Measurements from ENCODE around the gene LRP1B.
"Not testable (repeated sequence)": the region's sequence is repeated elsewhere in the genome, so short reads cannot be mapped to it uniquely, and the experiment has no call there.

Gene LRP1B

DNA sequence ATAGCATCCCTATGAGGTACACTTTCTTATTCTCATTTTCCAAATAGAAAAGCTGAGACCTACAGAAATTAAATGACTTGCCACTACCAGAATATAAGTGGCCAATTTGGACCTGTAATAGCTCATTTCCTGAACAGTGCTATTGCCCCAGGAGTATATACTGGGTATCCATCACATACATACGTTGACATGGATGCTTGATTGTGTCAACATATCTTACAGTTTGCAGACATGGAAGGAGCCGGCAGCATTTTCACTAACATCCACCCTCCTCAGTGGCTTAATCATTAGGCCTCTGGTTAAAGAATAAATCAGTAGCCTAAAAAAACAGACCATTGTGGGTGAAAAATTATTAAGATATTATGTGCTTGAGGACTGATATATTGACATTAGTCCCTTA is 829.3 kb downstream of the LRP1B start:
- peak; percentile 1 for DNase-seq (ENCODE audit: low spot score)

DNA sequence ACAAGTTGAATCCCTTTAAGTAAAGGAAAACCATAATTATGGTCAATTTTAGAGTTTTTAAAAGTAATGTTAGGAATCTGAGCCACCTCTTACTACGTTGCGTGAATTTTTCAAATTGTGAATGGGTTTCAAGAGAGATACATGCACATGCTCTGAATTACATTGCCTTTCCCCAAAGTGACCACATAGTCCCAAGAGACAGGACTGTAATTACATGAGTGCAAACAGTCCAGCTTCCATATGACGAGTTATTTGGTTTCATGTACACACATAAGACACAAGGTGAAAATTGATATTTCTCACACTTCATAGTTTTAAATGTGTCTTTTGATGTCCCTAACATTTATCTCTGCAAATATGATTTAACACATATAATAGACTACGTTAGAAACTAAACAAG is 850.8 kb downstream of the LRP1B start:
- no peak for DNase-seq (ENCODE audit: low spot score)

DNA sequence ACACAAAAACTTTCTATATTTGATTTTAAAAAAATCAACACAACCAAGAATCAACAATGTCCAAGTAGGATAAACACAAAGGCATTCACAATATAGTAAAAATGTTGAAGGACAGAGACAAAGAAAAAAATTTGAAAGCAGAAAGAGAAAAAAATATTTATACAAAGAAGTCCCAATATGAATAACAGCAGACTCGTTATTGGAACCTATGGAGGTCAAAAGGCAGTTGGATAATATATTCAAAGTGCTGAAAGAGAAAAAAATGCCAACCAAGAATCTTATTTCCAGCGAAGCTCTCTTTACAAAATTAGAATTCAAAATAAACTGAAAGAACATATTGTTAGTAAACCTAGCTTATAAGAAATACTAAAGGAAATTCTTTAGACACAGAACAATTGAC is 859.5 kb downstream of the LRP1B start:
- no peak for DNase-seq (ENCODE audit: low spot score)

DNA sequence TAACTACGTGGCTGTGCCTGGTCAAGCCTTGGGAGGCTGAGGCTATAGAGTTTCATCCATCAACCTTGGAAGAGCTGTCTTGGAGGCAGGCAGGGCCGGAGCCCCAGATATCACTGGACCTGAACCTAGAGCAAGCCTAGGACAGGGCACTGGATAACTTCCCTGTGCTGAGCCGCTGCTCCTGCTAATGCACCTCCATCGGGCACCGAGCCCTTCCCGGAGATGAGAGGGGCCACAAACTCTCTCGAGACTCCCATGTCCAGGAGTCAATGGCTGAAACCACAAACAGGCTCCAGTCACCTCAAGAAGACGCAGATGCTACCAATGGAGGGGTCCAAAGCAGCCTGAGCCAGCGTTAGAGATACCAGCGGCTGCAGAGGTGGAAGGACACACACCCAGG is 866.0 kb downstream of the LRP1B start:
- DNase-seq (ENCODE audit: low spot score), result no peak

DNA sequence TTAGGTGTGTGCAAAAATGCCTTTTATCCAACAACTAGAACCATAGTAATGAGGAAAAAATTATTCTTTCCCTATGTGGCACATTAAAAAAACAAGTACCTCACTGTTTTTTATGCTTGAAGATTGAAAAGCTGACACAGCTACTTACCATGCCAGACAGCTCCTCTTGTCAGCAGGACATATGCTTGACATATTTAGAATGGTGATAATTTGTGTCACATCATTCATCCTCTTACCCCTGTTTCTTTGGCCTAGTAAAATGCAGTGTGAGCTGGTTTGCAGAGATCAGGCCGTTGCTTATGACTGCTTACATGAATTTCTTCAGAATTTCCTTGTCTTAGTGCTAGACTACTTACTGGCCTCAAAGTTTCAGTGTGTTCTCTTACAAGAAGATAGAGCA is 869.9 kb downstream of the LRP1B start:
- DNase-seq (ENCODE audit: low spot score), result no peak

DNA sequence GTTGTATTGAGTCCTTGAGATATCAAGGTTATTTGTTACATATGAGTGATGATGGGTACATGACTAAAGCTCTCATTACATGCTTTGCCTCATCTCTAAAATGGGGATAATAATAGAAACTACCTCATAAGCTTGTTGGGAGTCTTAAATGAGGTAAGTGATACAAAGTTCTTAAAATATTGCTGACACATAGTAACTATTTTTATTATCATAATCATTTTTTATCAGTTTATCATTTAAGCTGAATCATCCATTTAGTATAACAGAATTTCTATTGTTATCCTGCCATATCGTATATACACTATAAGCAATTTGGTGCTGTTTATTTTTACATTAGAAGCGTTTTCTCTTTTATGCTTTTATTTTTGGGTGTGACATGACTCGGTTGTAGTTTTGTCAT is 871.1 kb downstream of the LRP1B start:
- no peak for DNase-seq (ENCODE audit: low spot score)

DNA sequence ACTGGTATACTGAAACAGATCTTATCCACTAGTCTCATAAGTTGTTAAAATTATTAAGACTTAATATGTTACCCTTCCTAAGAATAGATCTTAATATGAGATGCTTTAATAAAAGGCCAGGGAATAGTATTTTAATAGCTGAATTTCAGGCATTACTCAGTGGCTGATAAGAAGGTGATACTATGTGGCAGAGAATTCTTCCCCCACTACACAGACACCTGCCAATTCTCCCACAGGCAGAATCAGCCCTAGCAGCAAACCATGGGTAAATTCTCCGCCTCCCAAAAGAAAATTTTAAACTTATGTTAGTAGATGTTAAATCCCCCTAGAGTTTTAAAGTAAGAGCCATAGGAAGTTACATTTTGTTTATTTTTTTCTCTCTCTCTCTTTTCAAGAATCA is 888.8 kb downstream of the LRP1B start:
- DNase-seq (ENCODE audit: low spot score), result no peak

DNA sequence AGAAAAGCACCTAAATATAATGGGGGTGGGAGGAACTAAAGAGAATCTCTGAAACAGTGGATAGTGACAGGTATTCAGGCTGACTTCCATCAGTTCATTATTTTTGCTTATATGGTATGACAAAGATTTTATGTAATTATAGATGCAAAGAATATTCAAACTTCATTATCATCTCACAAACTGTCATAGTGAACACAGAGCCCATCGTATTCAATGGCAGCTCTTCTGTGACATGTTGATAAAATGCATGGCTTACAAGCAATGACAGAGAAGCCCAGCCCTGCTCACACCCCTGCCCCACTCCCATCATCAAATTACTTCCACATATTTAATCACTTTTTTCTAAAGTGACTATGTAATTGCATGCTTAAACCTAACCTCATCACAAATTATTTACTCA is 904.3 kb downstream of the LRP1B start:
- DNase-seq (ENCODE audit: low spot score), result no peak

DNA sequence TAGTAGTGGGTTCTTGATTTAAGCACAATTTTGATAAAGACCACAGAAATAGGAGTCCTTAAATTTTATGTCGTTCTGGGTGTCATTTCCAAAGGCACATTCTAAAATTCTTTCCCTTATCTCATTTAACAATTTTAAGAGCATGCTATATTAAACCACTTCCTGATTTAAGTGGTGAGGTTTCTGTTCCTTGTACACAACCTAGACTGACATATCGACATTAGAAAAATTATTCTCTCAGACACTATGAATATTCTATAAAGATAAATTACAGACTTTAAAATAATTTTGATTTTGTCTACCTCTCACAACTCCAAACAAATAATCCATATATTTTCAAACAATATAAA is 923.8 kb downstream of the LRP1B start:
- DNase-seq (ENCODE audit: low spot score), result no peak

DNA sequence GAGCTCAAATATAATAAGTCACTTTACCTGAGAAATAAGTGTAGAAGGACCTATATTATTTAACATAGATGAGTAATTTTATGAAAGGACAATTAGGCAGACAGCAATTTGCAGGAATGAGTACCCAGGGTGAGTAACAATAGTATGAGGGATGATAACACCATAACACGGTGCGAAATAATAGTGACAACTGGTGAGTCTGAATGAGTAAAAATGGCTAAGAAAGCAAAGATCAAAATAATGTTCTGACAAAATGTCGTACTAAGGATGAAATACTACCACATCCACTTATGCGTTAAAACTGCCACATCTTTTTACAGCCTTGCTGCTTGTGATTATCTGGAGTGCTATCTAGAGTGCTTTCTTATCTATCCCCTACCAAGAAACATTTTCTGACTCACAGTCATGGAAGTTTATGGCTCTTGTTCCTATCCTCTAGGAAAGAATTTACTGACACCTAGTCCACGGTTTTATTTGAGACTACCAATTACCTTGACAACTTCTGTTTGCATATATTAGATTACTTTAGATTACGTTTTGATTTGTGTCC is 929.7 kb downstream of the LRP1B start:
- DNase-seq (ENCODE audit: low spot score), result peak; percentile 3

DNA sequence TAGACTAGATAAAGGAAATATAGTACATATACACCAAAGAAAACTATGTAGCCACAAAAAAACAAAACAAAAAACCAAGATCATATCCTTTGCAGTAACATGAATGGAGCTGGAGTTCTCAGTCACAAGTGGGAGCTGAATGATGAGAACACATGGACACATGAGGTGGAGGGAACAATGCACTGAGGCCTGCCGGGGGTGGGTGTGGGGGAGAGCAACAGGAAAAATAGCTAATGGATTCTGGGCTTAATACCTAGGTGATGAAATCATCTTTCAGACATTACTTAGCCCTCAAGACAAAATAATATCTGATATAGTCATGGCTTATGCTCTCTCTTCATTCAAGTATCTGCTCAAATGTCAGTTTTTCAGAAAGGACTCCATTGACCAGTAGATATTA is 930.6 kb downstream of the LRP1B start:
- DNase-seq (ENCODE audit: low spot score), result peak; percentile 41

DNA sequence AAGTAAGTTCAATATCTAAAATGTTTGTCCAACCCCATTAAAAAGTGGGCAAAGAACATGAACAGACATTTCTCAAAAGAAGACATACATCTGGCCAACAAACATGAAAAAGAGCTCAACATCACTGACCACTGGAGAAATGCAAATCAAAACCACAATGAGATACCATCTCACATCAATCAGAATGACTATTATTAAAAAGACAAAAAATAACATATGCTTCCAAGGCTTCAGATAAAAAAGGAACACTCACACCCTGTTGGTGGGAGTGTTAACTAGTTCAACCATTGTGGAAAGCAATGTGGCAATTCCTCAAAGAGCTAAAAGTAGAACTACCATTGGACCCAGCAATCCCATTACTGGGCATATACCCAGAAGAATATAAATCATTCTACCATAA is 931.1 kb downstream of the LRP1B start:
- DNase-seq (ENCODE audit: low spot score), result no peak

DNA sequence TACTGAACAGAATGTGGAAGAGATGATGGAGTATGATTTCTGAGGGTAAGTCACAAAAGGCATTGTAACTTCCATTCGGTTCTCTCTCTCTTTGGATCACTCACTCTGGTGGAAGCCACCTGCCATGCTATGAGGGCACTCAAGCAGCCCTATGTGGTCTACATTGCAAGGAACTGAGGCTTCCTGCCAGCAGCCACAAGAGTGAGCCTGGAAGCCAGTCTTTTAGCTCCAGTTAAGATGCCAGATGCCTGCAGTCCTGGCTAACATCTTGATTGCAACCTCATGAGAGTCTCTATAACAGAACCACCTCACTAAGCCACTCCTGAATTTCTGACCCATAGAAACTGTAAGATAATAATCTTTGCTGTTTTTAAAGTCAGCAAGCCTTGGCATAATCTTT is 935.7 kb downstream of the LRP1B start:
- DNase-seq (ENCODE audit: low spot score), result no peak

DNA sequence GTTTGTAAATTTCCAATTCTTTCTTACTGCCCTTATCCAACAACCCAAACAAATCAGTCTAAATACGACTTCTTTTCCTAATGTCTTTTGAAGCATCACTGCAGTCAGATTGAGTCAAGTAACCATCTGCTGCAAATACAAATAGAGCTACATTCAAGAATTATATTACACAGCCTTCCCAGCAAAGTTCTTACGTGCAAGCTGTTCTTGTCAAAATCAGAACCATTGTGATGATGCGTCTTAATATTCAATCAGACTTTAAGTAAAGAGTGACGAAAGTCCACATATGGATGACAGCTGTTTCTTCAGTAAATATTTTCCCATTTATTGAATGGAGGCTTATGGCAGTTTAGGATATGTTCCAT is 943.8 kb downstream of the LRP1B start:
- DNase-seq (ENCODE audit: low spot score), result no peak

DNA sequence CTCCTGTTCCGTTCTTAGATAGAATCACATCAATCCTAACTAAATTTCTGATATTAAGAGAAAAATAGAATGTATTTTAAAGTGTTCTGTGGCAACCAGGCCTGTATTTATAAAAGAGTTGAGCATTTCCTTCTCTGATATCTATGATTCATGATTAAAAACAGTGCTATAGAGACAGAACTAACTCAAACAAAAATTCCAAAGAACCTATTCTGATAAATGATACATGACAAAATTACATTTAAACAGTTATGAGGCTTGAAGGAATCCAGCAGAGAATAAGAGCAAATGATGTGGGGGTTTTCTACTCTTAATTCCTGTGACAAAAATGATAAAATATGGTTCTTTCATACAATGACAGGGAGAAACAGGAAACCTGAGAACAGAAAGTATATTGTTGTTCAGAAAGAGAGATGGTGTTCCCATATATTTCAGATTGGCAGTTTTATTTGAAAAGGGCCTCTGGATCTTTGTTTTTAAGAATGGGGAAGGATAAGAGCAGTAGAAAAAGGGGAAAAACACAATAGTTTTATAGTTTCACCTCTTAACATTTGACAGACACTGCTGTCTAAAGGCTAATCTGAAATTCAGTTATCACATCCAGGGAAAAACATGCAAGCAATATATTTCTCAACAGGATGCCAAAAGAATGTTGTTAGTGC is 944.3 kb downstream of the LRP1B start:
- DNase-seq (ENCODE audit: low spot score), result no peak

DNA sequence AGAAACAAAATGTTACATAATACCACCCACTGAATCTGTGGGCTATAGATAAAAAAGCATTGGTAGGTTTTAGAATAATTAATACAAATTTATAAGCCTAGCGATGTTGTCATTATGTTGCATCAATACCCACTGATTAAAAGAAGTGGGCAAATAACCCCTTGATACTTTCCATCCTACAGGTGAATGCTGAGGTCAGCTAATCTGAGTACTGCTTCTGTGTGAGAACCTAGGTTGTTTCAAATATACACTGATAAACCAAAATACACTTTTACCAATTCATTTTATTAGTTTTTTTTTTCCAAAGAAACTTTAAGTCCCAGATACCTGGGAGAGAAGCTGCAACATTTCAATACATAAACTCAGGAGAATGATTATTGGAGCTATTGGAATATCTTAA is 948.6 kb downstream of the LRP1B start:
- DNase-seq (ENCODE audit: low spot score), result no peak

DNA sequence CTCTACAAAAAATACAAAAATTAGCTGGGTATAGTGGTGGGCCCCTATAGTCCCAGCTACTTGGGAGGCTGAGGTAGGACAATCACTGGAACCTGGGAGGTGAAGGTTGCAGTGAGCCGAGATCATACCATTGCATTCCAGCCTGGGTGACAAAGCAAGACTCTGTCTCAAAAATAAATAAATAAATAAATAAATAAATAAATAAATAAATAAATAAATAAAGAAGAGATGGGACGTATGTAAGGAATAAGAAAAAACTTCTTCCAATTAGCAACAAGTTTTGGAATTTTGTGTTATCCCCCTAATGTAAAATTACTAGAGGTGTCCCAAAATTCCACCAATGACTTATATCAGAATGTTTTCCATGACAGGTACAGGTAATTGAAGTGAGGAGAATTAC is 961.7 kb downstream of the LRP1B start:
- DNase-seq (ENCODE audit: low spot score), result not testable (repeated sequence)

DNA sequence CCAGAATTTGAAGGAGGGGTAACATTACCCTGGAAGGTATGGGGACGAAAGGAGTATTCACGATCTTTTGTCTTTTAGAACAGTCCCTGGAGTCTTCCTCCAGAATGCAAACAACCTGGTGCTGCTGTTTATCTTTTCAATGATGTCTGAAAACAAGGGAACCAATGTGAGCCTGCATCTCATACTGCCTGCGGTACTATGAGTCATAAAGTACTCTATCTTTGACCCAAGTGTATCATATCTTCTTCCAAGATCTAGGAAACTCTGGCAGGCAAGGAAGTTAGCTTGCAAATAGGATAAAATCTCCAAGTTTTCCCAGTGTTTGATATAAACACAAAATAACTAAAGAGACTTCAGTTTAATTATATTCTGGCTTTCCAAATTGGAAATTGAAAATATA is 968.5 kb downstream of the LRP1B start:
- no peak for DNase-seq (ENCODE audit: low spot score)

DNA sequence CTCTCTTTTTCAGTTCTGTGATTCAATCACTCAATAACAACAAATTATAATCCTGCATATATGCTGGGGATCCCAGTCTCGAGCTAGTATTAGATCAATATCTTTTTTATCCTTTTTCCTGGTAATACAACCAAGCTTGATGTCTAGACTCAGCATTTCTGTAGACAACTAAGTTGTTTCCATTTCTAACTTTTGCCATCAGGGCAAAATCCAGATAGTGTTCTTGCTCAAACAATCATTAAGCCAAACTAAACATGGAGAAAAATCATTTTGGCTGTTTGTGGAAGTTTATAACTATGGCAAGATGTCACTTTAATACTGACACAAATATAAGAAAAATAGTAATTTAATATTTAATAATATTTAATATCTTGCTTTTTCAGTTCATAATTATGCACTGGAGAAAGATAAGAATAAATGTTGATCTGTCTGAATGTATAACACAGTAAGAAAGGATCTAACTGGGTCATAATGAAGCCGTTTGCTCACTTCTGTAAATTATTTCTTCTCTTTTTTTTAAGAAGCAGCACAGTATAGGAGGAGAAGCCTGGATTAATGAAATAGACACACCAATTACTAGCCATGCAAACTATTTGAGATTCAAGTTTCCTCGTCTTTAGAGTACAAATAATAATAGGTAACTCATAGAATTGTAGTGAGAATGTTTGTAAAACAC is 979.1 kb downstream of the LRP1B start:
- DNase-seq (ENCODE audit: low spot score), result no peak

DNA sequence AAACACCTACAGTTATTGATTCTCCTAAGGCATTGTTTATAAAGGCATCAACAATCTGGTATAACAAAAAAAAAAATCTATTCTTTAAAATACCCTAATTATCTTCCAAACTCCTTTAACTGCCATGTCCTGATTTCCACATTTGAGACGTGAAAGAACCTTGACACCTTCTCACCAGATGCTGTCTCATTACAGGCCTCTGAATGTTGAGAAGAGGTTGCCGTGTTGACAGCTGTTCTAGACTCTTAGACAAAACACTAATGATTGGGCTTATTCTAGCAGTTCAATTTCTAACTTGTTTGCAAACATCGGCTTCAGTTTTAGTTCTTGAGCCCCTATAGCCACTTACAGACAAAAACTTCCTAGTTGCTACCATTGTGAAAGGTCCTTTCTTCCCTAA is 988.8 kb downstream of the LRP1B start:
- DNase-seq (ENCODE audit: low spot score), result no peak

DNA sequence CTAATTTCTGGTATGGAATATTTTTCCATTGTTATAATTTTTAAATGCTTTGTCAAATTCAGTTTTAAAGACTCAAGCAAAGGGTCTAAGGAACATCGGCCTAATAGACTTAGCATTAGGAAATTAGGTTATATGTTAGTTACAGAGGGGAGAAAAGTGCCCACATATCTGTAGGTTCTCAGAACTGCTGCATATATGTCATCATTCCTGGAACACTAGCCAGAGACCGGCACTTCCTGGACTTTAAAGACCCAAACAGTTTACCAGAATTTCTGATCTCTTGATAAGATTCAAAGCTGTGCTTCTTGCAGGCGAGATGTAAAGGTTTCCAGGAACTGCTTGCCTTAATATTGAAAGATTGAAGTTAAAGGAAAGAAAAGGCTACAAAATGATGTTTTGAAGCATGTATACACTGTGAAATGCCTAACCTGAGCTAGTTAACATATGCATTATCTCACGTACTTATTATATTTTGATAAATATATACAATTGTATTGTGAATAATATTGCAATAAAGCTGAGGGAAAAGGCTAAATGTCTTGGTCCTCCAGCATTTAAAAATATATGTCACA is 993.6 kb downstream of the LRP1B start:
- no peak for DNase-seq (ENCODE audit: low spot score)

DNA sequence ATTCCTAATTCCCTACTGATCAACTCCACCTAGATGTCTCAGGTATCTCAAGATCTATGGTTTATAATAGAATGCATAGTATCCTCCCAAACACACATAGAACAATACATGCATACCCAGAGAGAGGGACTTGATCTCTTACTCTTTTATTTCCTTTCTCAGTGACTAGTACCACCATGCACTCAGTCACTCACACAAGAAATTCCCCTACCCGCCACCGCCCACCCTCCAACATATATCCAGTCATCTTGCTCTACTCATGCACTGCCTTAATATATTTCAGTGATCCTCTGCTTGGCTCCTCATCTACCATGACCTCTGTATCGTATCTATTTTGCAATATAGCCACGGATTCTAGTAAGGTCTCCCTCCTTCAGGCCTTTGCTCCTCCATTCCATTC is 996.9 kb downstream of the LRP1B start:
- no peak for DNase-seq (ENCODE audit: low spot score)

DNA sequence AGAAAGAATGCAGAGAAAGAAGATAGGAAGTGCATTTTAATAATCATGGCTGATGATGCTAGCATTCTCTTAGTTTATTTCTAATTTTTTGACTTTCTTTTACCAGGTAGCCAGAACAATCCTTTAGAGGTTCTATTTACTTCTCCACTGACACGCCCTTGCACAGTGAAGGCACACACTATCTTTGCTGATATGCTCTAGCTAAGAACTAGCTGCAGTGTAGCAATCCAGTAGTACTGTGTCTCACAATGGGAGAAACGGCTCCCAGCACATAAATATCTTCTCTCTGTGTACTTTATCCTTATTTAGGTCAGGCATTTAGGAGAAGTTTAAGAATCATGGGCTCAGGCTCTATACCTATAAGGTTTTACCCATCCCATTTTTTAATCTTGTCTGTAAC is 1005.4 kb downstream of the LRP1B start:
- no peak for DNase-seq (ENCODE audit: low spot score)

DNA sequence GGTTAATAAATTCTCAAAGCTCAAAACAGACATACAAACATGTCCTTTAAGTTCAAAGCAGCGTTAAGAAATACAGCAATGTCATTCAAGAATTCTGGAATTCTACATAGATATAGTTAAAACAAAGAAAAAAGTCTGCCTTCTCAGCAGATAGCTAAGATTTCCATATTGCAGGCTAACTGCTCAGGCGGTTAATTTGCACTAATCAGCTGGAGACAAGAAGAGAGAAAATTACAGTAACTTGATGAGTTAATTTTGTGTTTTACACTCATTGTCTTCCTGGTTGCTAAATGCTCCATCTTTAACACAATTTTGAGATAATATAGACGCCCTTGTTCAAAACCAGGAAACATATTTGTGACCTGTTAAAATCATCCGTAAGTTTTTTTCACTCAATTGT is 1012.0 kb downstream of the LRP1B start:
- no peak for DNase-seq (ENCODE audit: low spot score)
